ENCODE results near the gene MPV17L2.
"Not testable (repeated sequence)": the region's sequence is repeated elsewhere in the genome, so short reads cannot be mapped to it uniquely, and the experiment has no call there.

Gene MPV17L2

GRCh38 chr19:18192673-18193387 lies at the start of gene MPV17L2:
TSS of gene MPV17L2 (plus strand) at chr19:18193218. CDS start at chr19:18193282, 64 bp downstream.
- peak; percentile 93 to 95 for DNase-seq

- DNase-seq: no peak
Measured at GRCh38 chr19:18143902-18144301, 49.1 kb upstream of the MPV17L2 start.

DNA sequence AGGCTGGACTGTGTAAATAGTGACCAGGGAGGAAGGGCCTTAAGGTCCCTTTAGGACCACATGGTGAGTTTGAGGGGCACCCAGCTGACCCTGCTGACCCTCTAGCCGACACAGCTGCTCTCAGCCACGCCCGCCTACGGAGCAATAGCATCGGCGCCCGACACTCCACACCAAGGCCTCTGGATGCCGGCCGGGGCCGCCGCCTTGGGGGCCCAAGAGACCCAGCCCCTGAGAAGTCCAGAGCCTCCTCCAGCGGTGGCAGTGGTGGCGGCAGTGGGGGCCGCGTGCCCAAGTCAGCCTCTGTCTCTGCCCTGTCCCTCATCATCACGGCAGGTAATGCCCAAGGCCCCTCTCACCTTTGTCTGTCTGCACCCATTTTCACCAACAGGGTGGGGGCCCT lies 48.7 kb upstream of the MPV17L2 start:
- DNase-seq: no peak

DNA sequence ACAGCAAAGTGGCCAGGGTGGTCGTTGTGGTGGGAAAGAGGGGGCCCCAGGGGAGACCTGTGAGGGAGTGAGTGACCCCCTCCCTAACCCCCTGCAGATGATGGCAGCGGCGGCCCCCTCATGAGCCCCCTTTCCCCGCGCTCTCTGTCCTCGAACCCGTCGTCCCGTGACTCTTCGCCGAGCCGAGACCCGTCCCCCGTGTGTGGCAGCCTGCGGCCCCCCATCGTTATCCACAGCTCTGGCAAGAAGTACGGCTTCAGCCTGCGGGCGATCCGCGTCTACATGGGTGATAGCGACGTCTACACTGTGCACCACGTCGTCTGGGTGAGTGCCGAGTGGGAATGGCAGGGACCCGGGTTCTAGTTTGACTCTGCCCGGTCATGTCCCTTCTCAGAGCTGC lies 48.1 kb upstream of the MPV17L2 start:
- no peak for DNase-seq

DNA sequence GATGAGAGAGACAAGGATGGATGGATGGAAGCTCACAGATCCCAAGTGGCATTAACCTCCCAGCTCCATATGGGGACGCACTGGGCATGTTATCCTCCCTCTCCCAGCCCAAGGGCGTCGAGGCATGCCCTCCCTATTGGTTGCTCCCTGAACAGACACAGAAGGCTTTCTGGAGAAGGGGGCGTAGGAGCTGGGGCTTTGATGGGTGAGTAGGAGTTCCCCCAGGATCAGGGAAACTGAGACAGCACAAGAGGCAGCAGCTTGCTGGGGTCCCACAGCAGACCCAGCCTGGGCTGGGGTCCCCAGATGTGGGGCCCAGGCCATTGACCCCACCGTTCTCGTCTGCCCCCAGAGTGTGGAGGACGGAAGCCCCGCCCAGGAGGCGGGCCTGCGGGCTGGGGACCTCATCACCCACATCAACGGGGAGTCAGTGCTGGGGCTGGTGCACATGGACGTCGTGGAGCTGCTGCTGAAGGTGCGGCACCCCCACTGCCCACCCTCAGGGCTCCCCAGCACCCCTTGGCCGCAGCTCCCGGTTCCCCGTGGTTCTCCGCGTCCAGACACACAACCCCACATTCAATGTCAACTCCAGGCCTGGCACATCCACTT lies 47.5 kb upstream of the MPV17L2 start:
- no peak for DNase-seq

- DNase-seq: no peak
Measured at GRCh38 chr19:18147396-18147795, 45.6 kb upstream of the MPV17L2 start.

- DNase-seq: no peak
Measured at GRCh38 chr19:18149596-18149975, 43.4 kb upstream of the MPV17L2 start.

GRCh38 chr19:18150776-18151624 lies 42.0 kb upstream of the MPV17L2 start:
- DNase-seq: no peak

DNA sequence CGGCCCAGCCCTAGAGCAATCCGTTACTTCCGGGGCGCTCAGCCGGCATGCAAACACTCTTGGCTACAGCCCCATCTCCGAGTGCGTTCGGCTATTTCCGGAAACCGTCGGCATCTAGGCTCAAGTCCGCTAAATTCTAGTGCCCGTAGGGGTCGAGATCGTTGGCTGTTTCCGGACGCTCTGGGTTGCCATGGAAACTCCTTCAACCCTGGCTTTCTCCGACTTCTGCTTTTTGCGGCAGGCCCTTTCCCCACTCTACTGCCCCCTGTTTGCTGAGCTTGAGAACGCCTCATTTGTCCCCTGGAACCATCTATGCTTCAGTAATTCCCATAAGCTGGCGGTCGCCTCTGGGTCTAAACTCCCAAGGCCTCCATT lies 40.6 kb upstream of the MPV17L2 start:
- DNase-seq: peak; percentile 98 to 99

DNA sequence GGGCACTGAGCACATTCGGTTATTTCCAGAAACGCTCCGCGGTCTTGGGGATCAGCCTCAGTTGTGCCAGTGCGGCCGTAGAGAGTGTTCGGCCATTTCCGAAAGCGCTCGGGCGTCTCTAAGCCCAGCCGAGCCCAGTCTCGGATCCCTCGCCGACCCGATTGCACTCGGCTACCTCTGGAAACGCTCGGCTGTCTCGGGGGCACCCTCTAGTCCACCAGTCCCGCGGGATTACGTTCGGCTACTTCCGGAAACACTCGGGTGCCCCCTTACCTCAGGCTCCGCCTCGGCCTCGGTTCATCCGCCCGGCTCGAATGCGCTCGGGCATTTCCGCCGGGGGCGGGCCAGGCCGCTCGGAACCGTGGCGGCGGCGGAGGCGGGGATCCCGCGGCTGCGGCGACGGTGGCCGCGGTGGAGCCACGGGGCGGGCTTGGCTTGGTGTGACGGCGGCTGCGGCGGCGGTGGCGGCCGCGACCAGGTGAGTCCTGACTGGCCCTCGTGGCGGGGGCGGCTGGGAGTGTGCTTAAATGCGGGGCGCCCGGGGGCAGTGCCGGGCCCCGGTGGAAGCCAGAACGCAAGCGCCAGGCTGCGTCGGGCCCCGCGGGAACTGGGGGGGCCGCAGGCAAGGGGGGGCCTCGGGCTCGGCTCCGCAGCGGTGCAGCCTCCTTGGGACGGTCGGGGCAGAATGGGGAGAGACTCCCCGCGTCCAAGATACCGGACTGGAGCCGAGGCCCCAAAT lies 40.0 kb upstream of the MPV17L2 start, which contains the start of gene PIK3R2:
TSS of gene PIK3R2 (plus strand) at position 347 of the 739 bp plus-strand sequence. CDS start 2,717 bp downstream, outside the sequence.
- DNase-seq: peak; percentile 100

DNA sequence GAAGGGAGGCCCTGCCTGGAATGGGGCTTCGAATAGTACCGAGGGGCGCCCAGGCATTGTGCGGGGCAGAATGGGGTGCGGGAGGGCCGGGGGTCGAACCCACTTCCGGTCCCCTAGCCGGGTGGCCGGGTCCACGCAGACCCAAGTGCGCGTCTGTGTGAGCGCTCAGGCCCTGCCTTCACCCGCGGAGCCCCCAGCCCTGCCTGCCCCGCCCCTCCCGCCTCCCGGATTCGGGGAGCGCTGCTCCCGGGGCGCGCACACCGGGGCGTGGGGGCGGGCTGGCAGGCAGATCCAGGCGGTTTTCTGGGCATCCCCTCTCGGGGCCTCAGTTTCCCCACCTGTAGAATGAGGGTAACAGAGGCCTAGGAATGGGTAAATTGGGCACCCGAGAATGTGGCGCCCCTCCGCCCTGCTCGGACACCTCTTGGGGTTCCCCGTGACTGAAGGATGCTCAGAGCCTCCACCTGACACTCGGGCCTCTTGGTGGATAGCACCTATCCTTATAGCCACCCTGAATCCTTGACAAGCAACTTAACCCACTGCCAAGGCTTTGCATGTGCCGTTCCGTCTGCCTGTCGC lies 39.4 kb upstream of the MPV17L2 start:
- DNase-seq: peak in 1 of 2 donors; percentile 21

- DNase-seq: no peak
Measured at GRCh38 chr19:18155095-18156087, 37.6 kb upstream of the MPV17L2 start.

- no peak for DNase-seq
Measured at GRCh38 chr19:18156268-18156667, 36.8 kb upstream of the MPV17L2 start.

- DNase-seq: no peak
Measured at GRCh38 chr19:18156841-18157464, 36.1 kb upstream of the MPV17L2 start.

DNA sequence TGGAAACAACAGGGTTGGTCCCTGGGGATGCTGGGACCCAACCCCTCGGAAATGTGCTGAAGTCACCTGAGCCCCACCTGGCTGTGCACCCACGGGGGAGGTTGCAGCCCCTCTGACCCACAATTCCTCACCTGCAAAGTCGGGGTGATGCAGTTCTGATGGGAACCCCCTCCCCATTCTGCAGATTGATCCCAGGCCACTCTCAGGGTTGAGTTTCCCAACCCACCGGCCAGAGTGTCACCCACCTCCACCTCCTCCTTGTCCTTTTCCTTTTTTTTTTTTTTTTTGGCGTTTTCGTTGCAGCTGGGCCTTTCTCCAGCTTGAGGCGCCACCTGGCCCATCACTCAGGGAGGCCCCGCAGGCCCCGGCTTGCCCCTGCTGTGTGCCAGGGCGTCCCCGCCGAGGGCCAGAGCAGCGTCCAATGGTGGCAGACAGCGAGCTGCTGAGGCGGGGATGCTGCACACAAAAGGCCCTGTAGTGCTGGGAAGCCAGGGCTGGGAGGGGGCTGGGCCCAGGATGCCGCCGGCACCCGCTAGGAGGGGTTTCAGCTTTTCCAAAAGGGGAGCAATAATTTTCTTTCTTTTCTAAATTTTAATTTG lies 35.5 kb upstream of the MPV17L2 start:
- no peak for DNase-seq

DNA sequence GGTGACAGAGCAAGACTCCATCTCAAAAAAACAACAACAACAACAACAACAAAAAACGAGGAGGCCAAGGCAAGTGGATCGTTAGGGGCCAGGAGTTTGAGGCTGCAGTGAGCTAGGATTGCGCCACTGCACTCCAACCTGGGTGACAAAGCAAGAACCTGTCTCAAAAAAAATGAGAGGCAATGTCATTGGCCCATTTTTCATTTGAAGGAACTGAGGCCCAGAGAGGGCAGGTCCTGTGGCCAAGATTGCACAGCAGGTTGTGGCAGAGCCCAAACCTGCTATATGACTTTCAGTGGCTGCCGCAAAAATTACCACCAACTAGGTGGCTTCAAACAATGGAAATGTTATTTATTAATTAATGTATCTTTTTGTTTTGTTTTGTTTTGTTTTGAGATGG lies 34.6 kb upstream of the MPV17L2 start:
- no peak for DNase-seq

- DNase-seq: not testable (repeated sequence)
Measured at GRCh38 chr19:18159059-18159616, 33.9 kb upstream of the MPV17L2 start.

- DNase-seq: no peak
Measured at GRCh38 chr19:18159810-18160209, 33.2 kb upstream of the MPV17L2 start.

DNA sequence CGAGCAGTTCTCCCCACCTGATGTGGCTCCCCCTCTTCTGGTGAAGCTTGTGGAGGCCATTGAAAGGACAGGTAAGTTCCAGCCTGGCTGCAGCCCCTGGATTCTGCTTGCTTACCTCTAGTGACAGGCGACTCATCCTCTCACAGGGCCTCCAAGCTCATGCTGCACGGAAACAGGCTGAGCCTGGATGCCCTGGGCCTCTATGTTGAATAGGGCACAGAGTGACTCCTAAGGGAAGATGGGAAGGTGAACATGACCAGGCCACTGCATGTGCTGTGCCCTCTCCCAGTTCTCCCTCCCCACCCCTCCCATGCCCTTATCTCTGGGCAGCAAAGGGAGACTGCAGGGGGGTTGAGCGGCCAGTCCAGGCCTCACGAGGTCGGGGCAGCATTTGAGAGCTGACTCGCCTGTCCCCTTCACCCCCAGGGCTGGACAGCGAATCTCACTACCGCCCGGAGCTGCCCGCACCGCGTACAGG lies 32.5 kb upstream of the MPV17L2 start:
- no peak for DNase-seq
